Choroid plexus epithelial cell (primary cell): ENCODE data around the gene NOX3.
"Not testable (repeated sequence)": the region's sequence is repeated elsewhere in the genome, so short reads cannot be mapped to it uniquely, and the experiment has no call there.

ENCODE experiments used
- DNase-seq: peaks from one replicate; pipeline ENCODE4 v3.0.0-alpha.2; 2010; ENCODE audit warnings: low read depth
- H3K4me3 ChIP-seq: 2 replicates; pipeline ENCODE4 v1.5.1; 2011; ENCODE audit warnings: low read depth, mild to moderate bottlenecking, control low read depth, low read length, moderate library complexity
- CTCF ChIP-seq: conservative IDR thresholded peaks from 2 replicates; pipeline ENCODE4 v1.5.1; 2011; ENCODE audit warnings: low read depth, mild to moderate bottlenecking, control low read depth, inconsistent platforms, low read length, moderate library complexity

The NOX3 gene

GRCh38 chr6:155375801-155376200 is 79.8 kb downstream of the NOX3 start:
- H3K4me3 ChIP-seq: no peak overlapping the region
- no peak for TF ChIP-seq CTCF
- DNase-seq: no peak

- DNase-seq: no peak
- no peak for TF ChIP-seq CTCF
Observed at GRCh38 chr6:155374681-155375080, 81.0 kb downstream of the NOX3 start.

GRCh38 chr6:155373276-155373675 is 82.4 kb downstream of the NOX3 start:
- TF ChIP-seq CTCF: no peak
- no peak overlapping the region for H3K4me3 ChIP-seq
- no peak for DNase-seq

More at GRCh38 chr6:155374681-155375080, 81.0 kb downstream of the NOX3 start:
- no peak overlapping the region for H3K4me3 ChIP-seq

DNA sequence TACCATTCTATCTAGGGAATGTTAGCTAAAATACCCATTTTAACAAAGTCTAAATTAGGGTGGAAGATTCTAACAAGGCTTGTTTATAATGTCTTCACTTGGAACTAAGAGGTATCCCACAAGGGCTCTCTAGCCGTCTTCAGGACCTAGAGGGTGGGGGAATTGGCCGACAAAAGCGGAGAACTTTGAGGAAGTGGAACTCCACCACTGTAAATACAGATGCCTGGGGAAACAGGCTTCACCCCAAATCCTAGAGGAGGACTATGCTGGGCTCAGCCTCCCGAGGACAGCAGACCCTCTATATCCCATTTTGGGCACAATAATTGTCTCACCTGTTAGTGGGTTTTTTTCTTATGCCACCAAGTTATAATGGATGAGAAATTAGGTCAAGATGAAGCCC is 83.4 kb downstream of the NOX3 start:
- DNase-seq: no peak
- TF ChIP-seq CTCF: no peak
- no peak overlapping the region for H3K4me3 ChIP-seq

- TF ChIP-seq CTCF: no peak
- H3K4me3 ChIP-seq: no peak overlapping the region
- DNase-seq: no peak
Observed at GRCh38 chr6:155371230-155371629, 84.4 kb downstream of the NOX3 start.

- DNase-seq: no peak
- TF ChIP-seq CTCF: no peak
- no peak overlapping the region for H3K4me3 ChIP-seq
Observed at GRCh38 chr6:155366325-155366724, 89.3 kb downstream of the NOX3 start.

- no peak for DNase-seq
- no peak overlapping the region for H3K4me3 ChIP-seq
- no peak for TF ChIP-seq CTCF
Observed at GRCh38 chr6:155364844-155365437, 90.7 kb downstream of the NOX3 start.

DNA sequence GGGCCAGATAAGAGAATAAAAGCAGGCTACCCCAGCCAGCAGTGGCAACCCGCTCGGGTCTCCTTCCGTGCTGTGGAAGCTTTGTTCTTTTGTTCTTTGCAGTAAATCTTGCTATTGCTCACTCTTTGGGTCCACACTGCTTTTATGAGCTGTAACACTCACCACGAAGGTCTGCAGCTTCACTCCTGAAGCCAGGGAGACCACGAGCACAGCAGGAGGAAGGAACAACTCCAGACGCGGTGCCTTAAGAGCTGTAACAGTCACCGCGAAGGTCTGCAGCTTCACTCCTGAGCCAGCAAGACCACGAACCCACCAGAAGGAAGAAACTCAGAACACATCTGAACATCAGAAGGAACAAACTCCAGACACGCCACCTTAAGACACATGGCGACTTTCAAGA is 91.6 kb downstream of the NOX3 start:
- peak; percentile 35 for DNase-seq
- H3K4me3 ChIP-seq: not testable (repeated sequence)

DNA sequence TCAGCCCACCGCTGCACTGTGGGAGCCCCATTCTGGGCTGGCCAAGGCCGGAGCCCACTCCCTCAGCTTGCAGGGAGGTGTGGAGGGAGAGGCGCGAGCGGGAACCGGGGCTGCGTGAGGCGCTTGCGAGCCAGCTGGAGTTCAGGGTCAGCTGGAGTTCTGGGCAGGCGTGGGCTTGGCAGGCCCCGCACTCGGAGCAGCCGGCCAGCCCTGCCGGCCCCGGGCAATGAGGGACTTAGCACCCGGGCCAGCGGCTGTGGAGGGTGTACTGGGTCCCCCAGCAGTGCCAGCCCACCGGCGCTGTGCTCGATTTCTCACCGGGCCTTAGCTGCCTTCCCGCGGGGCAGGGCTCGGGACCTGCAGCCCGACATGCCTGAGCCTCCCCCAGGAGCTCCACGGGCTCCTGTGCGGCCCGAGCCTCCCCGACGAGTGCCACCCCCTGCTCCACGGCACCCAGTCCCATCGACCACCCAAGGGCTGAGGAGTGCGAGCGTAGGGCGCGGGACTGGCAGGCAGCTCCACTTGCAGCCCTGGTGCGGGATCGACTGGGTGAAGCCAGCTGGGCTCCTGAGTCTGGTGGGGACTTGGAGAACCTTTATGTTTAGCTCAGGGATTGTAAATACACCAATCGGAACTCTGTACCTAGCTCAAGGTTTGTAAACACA is 92.5 kb downstream of the NOX3 start:
- DNase-seq, H3K4me3 ChIP-seq: not testable (repeated sequence)
